A549 (cell line): ENCODE results near the gene TMEM44. TPM values are rescaled to one million over a fixed set of nuclear protein-coding genes. Genes with fewer than 3 reads are reported as not detected.

ENCODE experiments used
- ATAC-seq, 2 experiments: fragments of 200-7000 bp in 1 of 2; fragments of >200 bp in 1 of 2; cut with Nextera tagmentation in 1 of 2; cut with Tn5 transposase in 1 of 2; 3 replicates each; pipeline versions ENCODE4 v1.8.0 to v1.9.1; 2018 to 2020; ENCODE audit warnings: mild to moderate bottlenecking in 1 of 2, moderate library complexity in 1 of 2
- CTCF ChIA-PET: fragments of 300-600 bp; sonication (Branson Sonifier 250); formaldehyde crosslinking; extraction: SDS; loops from one replicate; lab custom pipeline; 2021; ENCODE audit warnings: antibody characterized with exemption, inconsistent platforms; lab: Yijun Ruan, JAX
- POLR2A ChIA-PET: fragments of 350-600 bp; formaldehyde crosslinking; extraction: SDS; loops from one replicate; lab custom pipeline; 2021; ENCODE audit warnings: antibody characterized with exemption, inconsistent platforms; lab: Yijun Ruan, JAX
- DNase-seq, 2 experiments: peaks; one replicate each; pipeline versions ENCODE4 v3.0.0 to v3.0.0-alpha.2; 2011 to 2016; ENCODE audit warnings: low read depth in 1 of 2, low spot score in 1 of 2
- FAIRE-seq: peaks from 2 replicates; lab custom pipeline; 2011; peaks lifted over from hg19 to GRCh38; lab: Jason Lieb, UNC
- H3K27ac ChIP-seq, 2 experiments: fragments of >200 bp; sonication (Bioruptor Twin); formaldehyde crosslinking; 3 replicates each; pipeline ENCODE4 v1.5.1; 2016 to 2017
- H3K4me1 ChIP-seq: fragments of >200 bp; sonication (Bioruptor Twin); formaldehyde crosslinking; 3 replicates; pipeline ENCODE4 v1.6.1; 2016
- H3K4me2 ChIP-seq: fragments of >200 bp; sonication (Bioruptor Twin); formaldehyde crosslinking; 3 replicates; pipeline ENCODE4 v1.6.1; 2016
- H3K4me3 ChIP-seq: fragments of >200 bp; sonication (Bioruptor Twin); formaldehyde crosslinking; 3 replicates; pipeline ENCODE4 v1.5.1; 2016
- H3K9me3 ChIP-seq: fragments of >200 bp; sonication (Bioruptor Twin); formaldehyde crosslinking; 3 replicates; pipeline ENCODE4 v1.6.1; 2016
- BCL3 ChIP-seq: fragments of >200 bp; sonication (Bioruptor Twin); formaldehyde crosslinking; IDR thresholded peaks from 3 replicates; pipeline ENCODE4 v1.6.1; 2016
- BHLHE40 ChIP-seq: IDR thresholded peaks from 2 replicates; pipeline ENCODE4 v1.6.1; 2012; ENCODE audit warnings: low read depth, low read length, inconsistent platforms
- CBX2 ChIP-seq: fragments of 200-600 bp; sonication (generic); IDR thresholded peaks from 2 replicates; pipeline ENCODE4 v1.6.1; 2016; ENCODE audit warnings: low read depth, mild to moderate bottlenecking, borderline replicate concordance
- CEBPB ChIP-seq, 2 experiments: fragments of >200 bp in 1 of 2; sonication (Bioruptor Twin) in 1 of 2; formaldehyde crosslinking in 1 of 2; IDR thresholded peaks; 2 replicates each; pipeline ENCODE4 v1.6.1; 2012 to 2016
- CHD2 ChIP-seq: fragments of 150-350 bp; IDR thresholded peaks from 2 replicates; pipeline ENCODE4 v1.6.1; 2014; ENCODE audit warnings: low read length; ENCODE audit not compliant: partially characterized antibody
- EHMT2 ChIP-seq: fragments of 200-600 bp; sonication (generic); IDR thresholded peaks from 2 replicates; pipeline ENCODE4 v1.6.1; 2016; ENCODE audit warnings: antibody characterized with exemption, low read depth, mild to moderate bottlenecking, moderate library complexity
- EP300 ChIP-seq, 2 experiments: fragments of >200 bp; sonication (Bioruptor Twin); formaldehyde crosslinking; IDR thresholded peaks; 2 replicates in 1 of 2; 3 replicates in 1 of 2; pipeline ENCODE4 v1.6.1; 2016 to 2017
- FOSB ChIP-seq: fragments of 250-450 bp; sonication (Bioruptor Pico); IDR thresholded peaks from 2 replicates; pipeline ENCODE4 v1.5.0; 2020; ENCODE audit warnings: mild to moderate bottlenecking, moderate library complexity
- GATA3 ChIP-seq: IDR thresholded peaks from 2 replicates; pipeline ENCODE4 v1.6.1; 2012; ENCODE audit warnings: borderline replicate concordance
- HMGXB4 ChIP-seq: fragments of 250-450 bp; sonication (Bioruptor Pico); IDR thresholded peaks from 2 replicates; pipeline ENCODE4 v1.5.0; 2021; ENCODE audit warnings: mild to moderate bottlenecking, moderate library complexity, borderline replicate concordance
- HOXB13 ChIP-seq: fragments of 250-450 bp; sonication (Bioruptor Pico); IDR thresholded peaks from 2 replicates; pipeline ENCODE4 v1.5.0; 2020; ENCODE audit warnings: low read depth, mild to moderate bottlenecking, moderate library complexity
- KDM1A ChIP-seq: fragments of 200-600 bp; sonication (generic); IDR thresholded peaks from 2 replicates; pipeline ENCODE4 v1.6.1; 2016; ENCODE audit warnings: low read depth, mild to moderate bottlenecking
- MYC ChIP-seq: IDR thresholded peaks from 2 replicates; pipeline ENCODE4 v1.6.1; 2012; ENCODE audit warnings: mild to moderate bottlenecking, inconsistent platforms, low read length, improper control_type of control experiment, borderline replicate concordance
- NR3C1 ChIP-seq: fragments of >200 bp; sonication (Bioruptor Twin); formaldehyde crosslinking; IDR thresholded peaks from 3 replicates; pipeline ENCODE4 v1.6.1; 2017
- PHF8 ChIP-seq: fragments of 200-600 bp; sonication (generic); IDR thresholded peaks from 2 replicates; pipeline ENCODE4 v1.6.1; 2016; ENCODE audit warnings: low read depth, mild to moderate bottlenecking, antibody characterized with exemption, moderate library complexity, borderline replicate concordance
- POLR2AphosphoS2 ChIP-seq: conservative IDR thresholded peaks from 2 replicates; pipeline ENCODE4 v1.6.1; 2012; ENCODE audit warnings: low read length, improper control_type of control experiment, inconsistent platforms
- RAD21 ChIP-seq, 2 experiments: fragments of >200 bp in 1 of 2; sonication (Bioruptor Twin) in 1 of 2; formaldehyde crosslinking in 1 of 2; IDR thresholded peaks in 1 of 2; conservative IDR thresholded peaks in 1 of 2; 2 replicates in 1 of 2; 3 replicates in 1 of 2; pipeline ENCODE4 v1.6.1; 2012 to 2018; ENCODE audit warnings: inconsistent platforms in 1 of 2
- RNF2 ChIP-seq: fragments of 200-600 bp; sonication (generic); IDR thresholded peaks from 2 replicates; pipeline ENCODE4 v1.6.1; 2016; ENCODE audit warnings: low read depth, mild to moderate bottlenecking, antibody characterized with exemption, moderate library complexity, borderline replicate concordance
- ZFP36 ChIP-seq: fragments of 450-650 bp; IDR thresholded peaks from 2 replicates; pipeline ENCODE4 v1.6.1; 2014; ENCODE audit warnings: borderline replicate concordance; ENCODE audit not compliant: partially characterized antibody
- WGBS: methylation state at CpG from one replicate; pipeline ENCODE4 v1.1.6; 2017; ENCODE audit errors: missing lambda C conversion rate; 5-methylcytosine and 5-hydroxymethylcytosine counted together
- polyA plus RNA-seq, 4 experiments: library from polyadenylated mRNA; depleted of rRNA in 3 of 4; stranded (reverse); fragments of >200 nt; fragmentation: RNase III in 1 of 4; extraction: RNeasy Plus Mini Kit Qiagen cat#74134 plus additional on column Dnase treatment in 1 of 4; gene quantifications; 2 replicates in 3 of 4; 3 replicates in 1 of 4; pipeline ENCODE4 v1.2.3, GENCODE V29; 2011 to 2017
- TF ChIP-seq, protein P1 (sequence below): fragments of 450-650 bp; IDR thresholded peaks from 2 replicates; pipeline ENCODE4 v1.6.1; 2014; ENCODE audit warnings: antibody characterized with exemption

TMEM44 gene
- polyA plus RNA-seq, 2 of the 4 experiments (the other 2 are of a cell fraction): 16.0 to 17.0 TPM

DNA sequence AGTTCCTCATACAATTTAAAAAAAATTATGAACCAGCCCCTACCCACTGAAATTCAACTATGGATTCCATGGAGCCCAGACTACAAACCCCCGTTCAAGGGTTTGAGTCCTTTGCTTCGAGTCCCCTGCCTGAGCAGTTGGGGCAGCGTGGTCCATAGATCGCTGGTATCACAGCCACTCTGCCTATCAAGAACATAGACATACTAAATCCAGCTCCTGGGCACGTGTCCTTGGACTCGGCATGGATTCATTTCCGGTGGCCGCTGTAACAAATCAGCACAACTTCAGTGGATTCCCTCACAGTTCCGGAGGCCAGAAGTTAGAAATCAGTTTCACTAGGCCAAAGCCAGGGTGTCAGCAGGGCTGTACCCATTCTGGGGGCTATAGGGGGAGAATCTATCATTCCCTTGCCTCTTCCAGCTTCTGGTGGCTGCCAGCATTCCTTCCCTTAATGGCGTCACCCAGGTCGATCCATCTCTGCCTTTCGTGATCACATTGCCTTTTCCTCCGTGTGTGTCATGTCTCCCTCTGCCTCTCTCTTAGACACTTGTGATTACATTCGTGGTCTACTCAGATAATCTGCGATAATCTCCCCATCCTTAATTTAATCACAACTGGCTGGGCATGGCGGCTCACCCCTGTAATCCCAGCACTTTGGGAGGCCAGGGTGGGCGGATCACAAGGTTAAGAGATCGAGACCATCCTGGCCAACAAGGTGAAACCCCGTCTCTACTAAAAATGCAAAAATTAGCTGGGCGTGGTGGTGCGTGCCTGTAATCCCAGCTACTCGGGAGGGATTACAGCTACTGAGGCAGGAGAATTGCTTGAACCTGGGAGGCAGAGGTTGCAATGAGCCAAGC is 4.6 kb upstream of the TMEM44 start:
- WGBS: 89% methylated on average over 22 of the region's 22 CpGs
- POLR2A ChIA-PET: no interaction called here
- ATAC-seq (no peak), FAIRE-seq (no peak), DNase-seq (no peak)
- CTCF ChIA-PET: interaction anchor here (0.7 to 2.2 kb wide), 3 partner anchors 23 to 294 kb away, joined by 3 to 5 read pairs (median 3); no protein-coding TSS in a partner anchor
- TF ChIP-seq NR3C1: no peak
- no peak for TF ChIP-seq CEBPB (IDR thresholded peaks at IDR 0.05)
- TF ChIP-seq RAD21 (conservative IDR thresholded peaks at IDR 0.05 in 1 of 2, IDR thresholded peaks at IDR 0.05 in 1 of 2): no peak
- TF ChIP-seq EHMT2: no peak
- TF ChIP-seq PHF8: no peak
- TF ChIP-seq HOXB13: no peak
- no peak for TF ChIP-seq CBX2
- no peak for TF ChIP-seq FOSB (CRISPR knock-in tag)
- TF ChIP-seq KDM1A: no peak
- TF ChIP-seq EP300 (IDR thresholded peaks at IDR 0.05): no peak
- TF ChIP-seq HMGXB4: no peak
- TF ChIP-seq, protein P1, sequence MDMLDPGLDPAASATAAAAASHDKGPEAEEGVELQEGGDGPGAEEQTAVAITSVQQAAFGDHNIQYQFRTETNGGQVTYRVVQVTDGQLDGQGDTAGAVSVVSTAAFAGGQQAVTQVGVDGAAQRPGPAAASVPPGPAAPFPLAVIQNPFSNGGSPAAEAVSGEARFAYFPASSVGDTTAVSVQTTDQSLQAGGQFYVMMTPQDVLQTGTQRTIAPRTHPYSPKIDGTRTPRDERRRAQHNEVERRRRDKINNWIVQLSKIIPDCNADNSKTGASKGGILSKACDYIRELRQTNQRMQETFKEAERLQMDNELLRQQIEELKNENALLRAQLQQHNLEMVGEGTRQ: no peak
- H3K4me3 ChIP-seq: no peak overlapping the region
- H3K27ac ChIP-seq: no peak overlapping the region
- H3K4me1 ChIP-seq: no peaks in the 10 kb centered on the region
- H3K9me3 ChIP-seq: no peaks in the 10 kb centered on the region
- H3K4me2 ChIP-seq: no peak overlapping the region

GRCh38 chr3:194637066-194637465 is 3.8 kb upstream of the TMEM44 start:
- Histone ChIP-seq H3K27ac (no peak overlapping the region), H3K4me3 (no peak overlapping the region), H3K9me3 (no peaks in the 10 kb centered on the region), H3K4me2 (no peak overlapping the region), H3K4me1 (no peaks in the 10 kb centered on the region)
- DNase-seq (no peak), FAIRE-seq (no peak), ATAC-seq (no peak)
- ChIA-PET CTCF (interaction anchor here (1.3 to 2.2 kb wide), 2 partner anchors 24 to 293 kb away, joined by 3 to 5 read pairs; no protein-coding TSS in a partner anchor), POLR2A (no interaction called here)
- WGBS: 66% methylated on average over 3 of the region's 3 CpGs
- TF ChIP-seq BHLHE40: no peak
- no peak for TF ChIP-seq HMGXB4
- no peak for TF ChIP-seq ZFP36
- TF ChIP-seq BCL3: no peak
- no peak for TF ChIP-seq KDM1A
- no peak for TF ChIP-seq HOXB13
- no peak for TF ChIP-seq MYC
- TF ChIP-seq RNF2: no peak
- TF ChIP-seq CHD2: no peak
- no peak for TF ChIP-seq GATA3
- no peak for TF ChIP-seq EHMT2
- no peak for TF ChIP-seq POLR2AphosphoS2
